NCI-H1436 (cell line): ENCODE data around the gene NUTM2B.
"Not testable (repeated sequence)": the region's sequence is repeated elsewhere in the genome, so short reads cannot be mapped to it uniquely, and the experiment has no call there.

Source experiments
- DNase-seq: peaks from one replicate; lab custom pipeline; 2025; lab: John Stamatoyannopoulos, UW

NUTM2B gene, protein sequence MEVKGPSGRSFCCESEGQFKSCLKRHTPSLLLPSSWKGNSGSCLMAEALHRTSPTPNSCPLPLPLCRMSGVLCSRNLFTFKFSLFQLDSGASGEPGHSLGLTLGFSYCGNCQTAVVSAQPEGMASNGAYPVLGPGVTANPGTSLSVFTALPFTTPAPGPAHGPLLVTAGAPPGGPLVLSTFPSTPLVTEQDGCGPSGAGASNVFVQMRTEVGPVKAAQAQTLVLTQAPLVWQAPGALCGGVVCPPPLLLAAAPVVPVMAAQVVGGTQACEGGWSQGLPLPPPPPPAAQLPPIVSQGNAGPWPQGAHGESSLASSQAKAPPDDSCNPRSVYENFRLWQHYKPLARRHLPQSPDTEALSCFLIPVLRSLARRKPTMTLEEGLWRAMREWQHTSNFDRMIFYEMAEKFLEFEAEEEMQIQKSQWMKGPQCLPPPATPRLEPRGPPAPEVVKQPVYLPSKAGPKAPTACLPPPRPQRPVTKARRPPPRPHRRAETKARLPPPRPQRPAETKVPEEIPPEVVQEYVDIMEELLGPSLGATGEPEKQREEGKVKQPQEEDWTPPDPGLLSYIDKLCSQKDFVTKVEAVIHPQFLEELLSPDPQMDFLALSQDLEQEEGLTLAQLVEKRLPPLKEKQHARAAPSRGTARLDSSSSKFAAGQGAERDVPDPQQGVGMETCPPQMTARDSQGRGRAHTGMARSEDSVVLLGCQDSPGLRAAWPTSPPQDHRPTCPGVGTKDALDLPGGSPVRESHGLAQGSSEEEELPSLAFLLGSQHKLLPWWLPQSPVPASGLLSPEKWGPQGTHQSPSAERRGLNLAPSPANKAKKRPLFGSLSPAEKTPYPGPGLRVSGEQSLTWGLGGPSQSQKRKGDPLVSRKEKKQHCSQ

DNA sequence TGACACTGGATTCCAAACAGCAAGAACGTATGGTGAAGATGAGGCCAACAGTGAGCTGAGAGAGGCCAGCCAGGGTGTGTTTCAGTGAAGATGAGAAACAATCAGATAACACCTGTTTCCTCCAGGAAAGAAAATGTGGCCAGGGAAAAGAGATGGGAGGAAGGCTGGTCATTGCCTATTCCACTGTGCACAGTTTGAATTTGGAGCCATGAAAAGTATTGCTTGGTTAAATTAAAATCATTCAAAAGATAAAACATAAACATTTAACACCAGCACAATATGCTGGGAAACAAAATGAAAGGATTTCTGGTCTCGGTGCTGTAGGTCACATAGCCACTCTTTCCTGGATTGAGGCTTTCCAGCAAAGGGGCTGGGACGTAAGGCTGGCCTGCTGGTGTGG is at the start of gene NUTM2B:
TSS of gene NUTM2B (plus strand) at position 301 of the 400 bp plus-strand sequence. CDS start 383 bp downstream, outside the sequence.
- not testable (repeated sequence) for DNase-seq

DNA sequence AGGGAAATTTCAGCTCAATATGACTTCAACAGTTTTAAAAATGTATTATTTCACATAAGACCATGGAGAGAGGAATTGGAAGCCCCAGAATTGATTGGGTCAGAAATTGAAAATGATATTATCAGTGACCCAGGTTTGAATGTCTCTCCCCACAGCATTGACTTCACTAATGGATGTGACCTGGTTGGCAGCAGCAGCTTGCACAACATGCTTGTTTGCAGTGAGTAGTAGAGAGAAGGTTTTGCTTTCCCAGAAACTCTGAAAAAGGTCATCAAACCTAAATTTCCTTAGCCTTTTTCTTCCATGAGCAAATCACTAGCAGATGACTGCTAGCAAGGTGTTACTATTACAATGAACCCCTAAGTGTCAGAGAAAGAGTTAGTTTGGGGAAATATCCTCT is 39.7 kb upstream of the NUTM2B start:
- DNase-seq, result not testable (repeated sequence)

DNA sequence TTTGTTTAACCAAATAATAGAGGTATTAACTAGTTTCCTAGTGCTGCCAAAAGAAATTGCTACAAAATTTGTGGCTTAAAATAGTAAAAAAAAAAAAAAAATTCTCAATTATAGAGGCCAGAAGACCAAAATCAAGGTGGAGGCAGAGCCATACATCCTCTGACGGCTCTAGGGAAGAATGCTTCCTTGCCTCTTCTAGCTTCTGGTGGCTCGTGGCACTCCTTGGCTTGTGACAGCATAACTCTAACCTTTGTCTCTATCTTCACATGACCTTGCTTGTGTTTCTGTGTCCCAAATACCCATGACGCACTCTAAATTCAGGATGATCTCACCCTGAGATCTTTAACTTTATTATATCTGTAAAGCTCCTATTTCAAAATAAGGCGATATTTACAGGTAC is 38.3 kb upstream of the NUTM2B start:
- DNase-seq, result not testable (repeated sequence)

DNA sequence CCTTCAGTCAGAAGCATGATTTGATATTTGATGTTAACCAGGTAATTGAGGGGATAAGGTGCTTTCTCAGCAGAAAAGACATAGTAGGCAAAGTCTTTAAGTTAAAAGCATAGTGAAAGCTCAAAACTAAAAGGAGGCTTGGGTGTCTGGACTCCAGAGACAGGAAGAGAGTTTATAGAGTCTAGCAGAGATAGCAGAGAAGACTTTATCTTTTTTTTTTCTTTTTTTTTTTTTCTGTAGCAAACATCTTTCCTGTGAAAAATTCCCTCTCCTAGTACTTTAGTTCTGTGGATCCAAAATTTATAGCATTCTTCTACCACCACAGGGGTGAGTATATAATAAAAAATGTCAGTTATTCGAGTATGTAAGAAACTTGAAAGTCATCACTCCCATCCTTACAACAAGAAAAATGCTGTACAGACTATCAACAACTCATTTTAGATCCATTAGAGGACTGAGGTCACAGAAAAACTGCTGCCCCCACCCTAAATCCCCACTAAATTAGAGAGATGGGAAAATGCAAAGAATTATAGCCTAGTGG is 33.7 kb upstream of the NUTM2B start:
- not testable (repeated sequence) for DNase-seq

DNA sequence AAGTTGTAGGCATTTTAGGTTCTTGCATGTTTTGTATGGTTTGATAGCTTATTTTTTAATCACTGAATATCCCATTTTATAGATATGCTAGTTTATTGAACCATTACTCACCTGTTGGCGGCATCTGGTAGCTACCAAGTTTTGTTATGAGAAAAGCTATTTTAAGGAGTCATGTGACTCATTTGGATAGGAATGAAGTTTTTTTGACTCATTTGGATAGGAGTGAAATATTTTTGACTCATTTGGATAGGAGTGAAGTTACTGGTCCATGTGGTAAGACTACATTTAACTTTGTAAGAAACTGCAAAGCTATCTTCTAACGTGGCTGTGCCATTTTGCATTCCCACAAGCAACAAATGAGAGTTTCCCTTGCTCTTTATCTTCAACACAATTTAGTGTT is 28.1 kb upstream of the NUTM2B start:
- DNase-seq, result not testable (repeated sequence)

DNA sequence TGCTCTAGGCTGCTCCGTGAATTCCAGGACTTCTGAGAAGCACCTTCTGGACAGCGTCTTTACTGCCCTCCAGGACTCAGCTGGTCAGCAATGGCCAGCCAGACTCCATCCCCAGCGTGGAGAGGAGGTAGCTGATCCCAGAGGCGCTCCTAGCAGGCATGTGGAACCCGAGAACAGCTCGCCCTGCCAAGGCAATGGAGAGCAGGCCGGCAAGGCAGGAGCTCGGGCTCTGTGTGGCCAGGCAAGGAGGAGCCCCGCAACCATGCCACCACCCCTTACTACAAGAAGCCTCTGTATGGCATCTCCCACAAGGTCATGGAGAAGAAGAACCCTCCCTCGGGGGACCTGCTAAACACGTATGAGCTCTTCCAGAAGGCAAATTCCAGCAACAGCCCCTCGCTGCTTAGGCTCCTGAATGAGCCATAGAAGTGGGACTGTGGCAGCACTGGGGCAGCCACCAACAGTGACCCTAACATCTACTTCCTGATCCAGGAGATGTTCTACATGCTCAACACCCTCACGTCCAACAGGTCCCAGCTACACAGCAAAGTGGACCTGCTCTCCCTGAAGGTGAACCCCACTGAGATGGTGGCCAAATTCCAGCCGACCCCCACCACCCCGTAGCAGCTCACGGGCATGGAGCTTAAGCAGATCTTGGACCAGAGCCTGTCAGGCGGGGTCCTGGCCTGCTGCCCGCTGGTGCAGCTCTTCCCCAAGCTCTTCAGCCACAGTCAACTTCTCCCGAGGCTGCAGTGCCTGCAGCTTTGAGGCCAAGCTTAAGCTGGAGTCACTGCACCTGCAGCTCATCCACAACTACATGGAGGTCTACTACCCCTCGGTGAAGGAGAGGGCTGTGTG is 19.8 kb upstream of the NUTM2B start:
- not testable (repeated sequence) for DNase-seq

DNA sequence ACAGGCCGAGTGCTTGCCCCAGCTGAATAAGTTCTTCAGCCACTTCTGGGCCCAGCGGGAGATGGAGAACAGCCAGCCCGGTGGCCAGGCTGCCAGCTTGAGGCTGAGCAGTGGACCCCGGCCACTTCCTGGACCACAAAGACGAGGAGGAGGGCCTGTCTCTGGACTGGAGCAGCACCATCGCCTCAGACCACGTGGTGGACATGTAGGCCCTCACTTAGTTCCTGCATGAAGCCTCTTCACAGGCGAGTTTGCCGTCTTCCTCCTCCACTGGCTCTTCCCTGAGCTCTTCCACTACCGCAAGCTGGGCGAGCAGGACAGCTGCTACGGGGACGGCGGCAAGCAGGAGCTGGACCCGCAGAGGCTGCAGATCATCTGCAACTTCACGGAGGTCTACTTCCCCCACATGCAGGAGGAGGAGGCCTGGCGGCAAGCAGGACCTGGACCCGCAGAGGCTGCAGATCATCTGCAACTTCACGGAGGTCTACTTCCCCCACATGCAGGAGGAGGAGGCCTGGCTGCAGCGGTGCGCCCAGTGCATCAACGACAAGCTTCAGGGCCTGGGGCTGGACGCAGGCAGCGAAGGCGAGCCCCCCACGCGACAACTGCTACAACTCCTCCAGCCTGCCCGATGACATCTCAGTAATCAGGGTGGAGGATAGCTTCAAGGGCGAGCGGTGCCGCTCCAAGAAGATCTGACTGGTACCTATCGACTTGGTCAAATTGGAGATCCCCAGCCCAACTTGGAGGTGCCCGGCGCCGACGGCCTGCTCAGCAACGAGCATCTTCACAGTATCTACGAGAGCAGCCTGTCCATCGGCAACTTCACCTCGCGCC is 18.9 kb upstream of the NUTM2B start:
- not testable (repeated sequence) for DNase-seq

DNA sequence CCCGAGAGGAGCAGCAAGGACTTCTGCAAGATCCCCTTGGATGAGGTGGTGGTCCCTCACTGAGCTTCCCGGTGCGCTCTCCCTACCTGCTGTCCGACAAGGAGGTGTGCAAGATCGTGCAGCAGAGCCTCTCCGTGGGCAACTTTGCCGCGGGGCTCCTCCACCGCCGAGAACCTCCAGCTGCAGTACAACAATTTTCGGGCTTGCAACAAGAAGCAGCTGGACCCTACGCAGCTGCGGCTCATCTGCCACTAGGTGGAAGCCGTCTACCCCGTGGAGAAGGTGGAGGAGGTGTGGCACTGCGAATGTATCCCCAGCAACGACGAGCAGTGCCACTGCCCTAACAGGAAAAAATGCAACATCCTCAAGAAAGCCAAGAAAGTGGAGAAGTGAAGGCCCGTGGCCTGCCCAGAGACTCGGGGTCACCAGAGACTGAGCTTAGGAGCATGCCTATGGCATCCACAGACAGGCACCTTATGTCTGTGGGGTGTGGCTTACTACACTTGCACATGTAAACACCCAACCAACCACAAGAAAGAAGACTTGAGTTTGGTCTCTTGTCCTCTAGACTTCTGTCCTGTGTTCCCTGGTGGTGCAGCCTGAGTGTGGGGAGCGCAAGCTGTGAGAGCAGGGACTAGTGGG is 17.9 kb upstream of the NUTM2B start:
- DNase-seq, result not testable (repeated sequence)

DNA sequence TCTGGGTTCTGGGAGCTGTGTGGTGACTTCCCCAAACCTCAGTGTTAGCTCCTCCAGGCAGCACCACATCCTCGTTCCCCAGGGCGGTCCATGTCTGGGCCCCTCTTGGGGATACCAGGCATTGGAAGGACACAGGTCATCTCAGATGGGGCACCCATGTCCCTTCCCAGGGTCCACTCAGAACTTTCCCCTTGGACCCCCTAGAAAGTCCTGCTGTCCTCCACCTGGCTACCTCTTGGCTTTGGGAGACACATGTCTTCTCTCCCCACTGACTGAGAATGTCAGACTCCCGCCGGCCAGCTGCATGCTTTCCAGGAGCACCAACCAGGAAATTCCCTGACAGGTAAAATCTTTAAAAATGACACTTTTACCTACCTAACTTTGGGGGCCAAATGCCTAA is 16.4 kb upstream of the NUTM2B start:
- DNase-seq, result not testable (repeated sequence)

DNA sequence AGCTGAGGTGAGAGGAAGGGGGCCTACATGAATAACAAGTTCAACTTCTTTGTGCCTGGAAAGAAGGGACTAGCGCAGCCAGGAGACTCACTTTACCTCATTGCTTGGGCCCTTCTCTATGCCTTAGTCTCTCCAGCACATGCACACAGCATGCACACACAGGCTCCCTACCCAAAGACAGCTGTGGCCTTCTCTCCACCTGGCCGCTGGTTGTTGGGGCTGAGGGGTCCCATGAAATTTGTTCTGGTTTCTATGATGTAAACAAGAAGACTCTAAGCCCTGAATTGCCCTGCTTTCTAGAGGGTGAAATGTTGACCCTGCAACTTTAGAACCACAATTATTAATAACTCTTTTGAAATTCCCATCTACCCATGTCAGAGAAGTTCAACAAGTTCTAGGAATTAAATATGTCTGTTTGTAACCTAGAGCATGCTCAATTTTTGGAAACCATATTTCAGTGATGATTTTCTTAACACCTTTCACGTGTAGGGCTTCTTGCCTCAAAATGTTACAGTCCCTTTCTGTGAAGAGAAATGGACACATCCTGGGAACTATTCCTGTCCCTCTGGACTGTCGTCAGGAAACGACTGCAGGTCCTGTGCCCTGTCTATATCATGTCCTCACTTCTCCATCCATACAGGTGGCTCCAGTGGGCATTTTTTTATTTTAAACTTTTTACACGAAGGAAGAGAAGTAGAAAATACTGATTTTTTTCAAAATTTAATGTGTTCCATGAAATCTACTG is 15.4 kb upstream of the NUTM2B start:
- not testable (repeated sequence) for DNase-seq

DNA sequence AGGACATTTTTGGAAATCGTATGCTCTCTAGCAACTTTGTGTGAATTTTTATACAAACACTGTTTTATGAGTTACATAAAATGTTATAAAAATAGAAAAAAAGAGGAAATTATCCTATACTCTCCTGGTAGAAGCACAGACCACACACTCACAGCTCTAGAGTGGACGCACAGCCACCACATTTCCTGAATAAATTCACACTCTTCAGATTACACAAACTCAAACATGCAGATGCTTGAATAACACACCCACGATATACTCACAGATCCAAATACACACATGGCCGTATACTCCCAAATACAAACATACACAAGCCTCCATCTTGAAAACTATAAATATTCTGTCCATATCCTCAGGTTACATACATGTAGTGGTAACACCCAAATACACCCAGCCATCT is 14.2 kb upstream of the NUTM2B start:
- DNase-seq, result not testable (repeated sequence)

DNA sequence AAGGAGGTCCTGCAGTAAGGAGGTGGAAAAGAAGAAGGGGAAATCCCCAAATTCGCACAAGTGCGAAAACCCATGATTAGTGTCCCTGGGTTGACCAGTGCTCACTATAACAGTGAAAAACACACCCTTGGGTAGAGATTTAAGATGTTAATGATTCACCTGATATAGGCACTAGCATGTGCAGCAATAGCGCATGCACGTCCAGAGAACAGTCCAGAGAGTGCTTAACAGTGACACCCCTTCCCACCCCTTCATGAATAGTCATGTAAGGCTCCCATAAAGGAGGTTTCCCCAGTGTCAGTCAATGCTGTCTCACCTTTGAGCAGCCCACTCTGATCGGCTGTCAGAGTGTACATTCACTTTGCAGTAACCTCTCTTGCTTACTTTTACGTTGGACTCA is 6.4 kb upstream of the NUTM2B start:
- DNase-seq, result not testable (repeated sequence)

DNA sequence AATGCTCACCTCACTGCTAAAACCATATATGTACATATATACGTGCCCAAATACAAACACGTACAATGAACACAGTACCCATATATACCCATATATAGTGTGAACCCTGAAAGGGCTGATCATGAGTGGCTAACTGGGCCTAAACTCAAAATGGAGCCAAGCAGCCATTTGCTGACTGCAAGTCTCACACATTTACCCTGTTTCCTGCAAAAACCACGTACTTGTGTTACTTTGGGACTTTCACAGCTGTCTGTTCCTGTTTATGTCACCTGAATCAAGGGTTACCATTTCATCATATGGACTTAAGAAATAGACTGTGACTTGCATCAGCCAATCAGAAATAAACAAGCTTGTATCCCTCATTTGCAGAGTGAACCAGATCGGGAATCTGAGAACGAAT is 5.9 kb upstream of the NUTM2B start:
- not testable (repeated sequence) for DNase-seq

DNA sequence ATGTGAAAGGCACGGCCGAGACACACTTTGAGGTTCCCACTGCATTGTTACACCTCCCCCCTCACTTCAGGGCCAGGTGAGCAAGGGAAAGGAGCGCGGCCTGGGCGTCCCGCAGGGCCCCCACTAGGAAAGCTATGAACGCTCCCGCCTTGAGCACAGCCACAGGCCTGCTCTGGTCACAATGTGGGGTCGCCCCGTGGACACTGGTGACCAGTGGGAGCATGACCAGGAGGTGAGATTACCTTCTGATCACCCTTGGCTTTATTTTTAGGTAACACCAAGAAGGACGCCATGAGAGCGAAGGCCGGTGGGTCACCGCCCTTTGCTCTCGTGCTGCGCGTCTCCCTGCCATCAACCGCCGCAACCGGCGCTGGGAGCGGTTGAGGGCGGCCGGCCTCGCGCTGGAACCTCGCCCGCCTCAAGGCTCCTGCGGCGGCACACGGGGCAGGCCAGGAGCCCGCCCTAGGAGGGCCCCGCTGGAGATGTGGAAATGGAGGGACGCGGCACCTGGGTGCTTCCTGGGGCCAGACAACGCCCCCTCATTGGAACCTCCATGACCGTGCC is 2.6 kb upstream of the NUTM2B start:
- DNase-seq, result not testable (repeated sequence)

DNA sequence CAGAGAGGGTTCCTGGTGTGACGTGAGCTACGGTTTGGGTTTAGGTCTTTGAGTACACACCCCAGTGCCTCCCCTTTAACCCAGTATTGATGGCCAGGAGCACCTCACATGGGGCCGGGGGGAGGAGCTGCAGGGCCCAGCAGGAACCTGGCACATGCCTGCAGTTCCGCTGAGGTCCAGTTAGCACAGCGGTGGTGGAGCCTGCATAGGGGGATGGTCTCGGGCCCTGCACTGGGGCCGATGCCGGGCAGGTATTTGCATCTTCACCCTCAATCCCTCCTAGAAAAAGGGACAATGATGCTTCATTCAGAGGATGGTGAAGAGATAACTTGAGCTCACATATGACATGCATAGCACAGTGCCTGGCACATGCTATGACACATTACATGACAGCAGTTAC is 4.0 kb downstream of the NUTM2B start:
- DNase-seq, result not testable (repeated sequence)

DNA sequence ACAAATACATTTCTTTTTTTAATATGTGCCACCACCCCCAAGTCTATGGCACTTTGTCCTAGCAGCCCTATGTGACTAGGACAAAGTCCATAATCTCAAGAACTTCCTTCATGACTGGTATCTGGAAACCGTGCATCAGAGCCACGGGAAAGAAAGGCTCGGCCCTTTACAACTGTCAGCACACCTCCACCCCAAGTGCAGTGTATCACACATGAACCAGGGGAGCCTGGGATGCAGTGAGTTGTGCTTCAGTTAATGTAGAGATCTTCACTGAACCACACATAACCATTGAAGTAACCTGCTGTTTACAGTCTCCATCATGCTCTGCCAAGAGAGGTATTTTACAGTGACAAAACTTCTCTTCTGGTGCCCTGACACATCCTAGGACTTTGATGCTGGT is 11.9 kb downstream of the NUTM2B start:
- DNase-seq, result not testable (repeated sequence)

DNA sequence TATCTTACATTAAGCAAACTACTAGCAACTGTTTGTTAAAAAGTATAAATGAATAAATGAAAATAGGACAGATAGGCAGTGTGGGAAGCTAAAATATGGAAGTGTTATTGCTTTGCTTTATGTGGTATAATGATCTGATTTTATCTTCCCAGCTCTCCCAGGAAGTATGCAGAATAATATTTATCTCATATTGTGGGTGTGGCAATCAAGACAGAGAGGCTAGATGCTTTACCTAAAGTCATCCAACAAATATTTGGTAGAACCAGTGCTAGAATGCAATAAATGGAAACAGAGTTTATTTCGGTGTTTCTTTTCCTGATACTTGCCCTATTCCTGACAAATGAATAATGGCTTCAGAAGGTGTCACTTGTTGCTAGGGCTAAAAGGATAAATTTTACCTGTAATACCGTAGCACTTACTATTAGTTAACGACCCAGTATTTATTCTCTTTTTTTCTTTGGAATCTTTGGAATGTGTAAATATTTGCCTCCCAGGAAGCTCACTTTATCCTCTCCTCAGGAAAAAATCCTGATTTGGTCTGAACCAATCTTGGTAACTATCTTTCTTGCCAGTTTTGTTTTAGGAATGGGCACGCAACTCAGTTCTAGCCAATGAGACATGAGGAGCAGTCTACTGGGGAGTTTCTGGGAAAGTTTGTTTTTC is 14.0 kb downstream of the NUTM2B start:
- DNase-seq, result not testable (repeated sequence)

DNA sequence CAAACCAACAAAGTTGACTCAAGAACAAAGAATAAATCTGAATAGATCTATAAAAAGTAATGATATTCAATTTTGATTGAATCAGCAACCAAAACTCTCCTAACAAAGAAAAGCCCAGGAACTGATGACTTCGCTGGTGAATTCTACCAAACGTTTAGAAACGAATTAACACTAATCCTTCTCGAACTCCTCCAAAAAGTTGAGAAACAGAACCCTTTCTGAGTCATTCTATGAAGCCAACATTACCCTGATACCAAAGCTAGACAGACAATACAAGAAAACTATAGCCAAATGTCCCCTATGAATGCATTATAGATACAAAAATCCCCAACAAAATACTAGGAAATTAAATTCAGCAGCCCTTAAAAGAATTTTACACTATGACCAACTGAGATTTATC is 17.0 kb downstream of the NUTM2B start:
- not testable (repeated sequence) for DNase-seq
